ENCODE data around the gene COX17.

The COX17 gene

DNA sequence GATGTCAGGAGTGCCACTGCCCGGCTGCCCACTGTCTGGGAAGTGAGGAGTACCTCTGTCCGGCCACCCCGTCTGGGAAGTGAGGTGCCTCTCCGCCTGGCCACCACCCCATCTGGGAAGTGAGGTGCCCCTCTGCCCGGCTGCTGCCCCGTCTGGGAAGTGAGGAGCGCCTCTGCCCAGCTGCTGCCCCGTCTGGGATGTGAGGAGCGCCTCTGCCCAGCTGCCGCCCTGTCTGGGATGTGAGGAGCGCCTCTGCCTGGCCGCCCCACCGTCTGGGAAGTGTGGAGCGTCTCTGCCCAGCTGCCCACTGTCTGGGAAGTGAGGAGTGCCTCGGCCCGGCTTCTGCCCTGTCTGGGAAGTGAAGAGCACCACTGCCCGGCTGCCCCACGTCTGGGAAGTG, 3.3 kb downstream of the COX17 start:
- no peak for DNase-seq

DNA sequence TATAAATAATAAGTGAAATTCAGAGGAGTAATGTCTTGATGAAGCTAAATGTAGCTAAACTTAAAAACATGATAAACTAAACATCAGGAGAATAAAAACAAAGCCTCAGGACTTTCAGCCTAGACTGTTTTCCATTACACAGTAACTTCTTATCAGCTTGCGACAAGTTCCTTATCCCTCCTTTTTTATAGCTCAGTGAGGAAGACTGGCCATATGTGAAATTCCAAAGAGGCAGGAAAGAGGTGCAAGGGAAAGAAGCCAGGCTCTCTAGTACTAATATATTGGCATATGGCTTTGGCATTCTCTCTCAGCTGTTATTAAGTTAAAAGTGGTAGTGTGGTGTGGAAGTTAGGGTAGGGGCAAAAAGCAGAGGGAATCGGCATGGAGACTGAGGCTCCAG, 4.4 kb downstream of the COX17 start:
- no peak for DNase-seq

DNA sequence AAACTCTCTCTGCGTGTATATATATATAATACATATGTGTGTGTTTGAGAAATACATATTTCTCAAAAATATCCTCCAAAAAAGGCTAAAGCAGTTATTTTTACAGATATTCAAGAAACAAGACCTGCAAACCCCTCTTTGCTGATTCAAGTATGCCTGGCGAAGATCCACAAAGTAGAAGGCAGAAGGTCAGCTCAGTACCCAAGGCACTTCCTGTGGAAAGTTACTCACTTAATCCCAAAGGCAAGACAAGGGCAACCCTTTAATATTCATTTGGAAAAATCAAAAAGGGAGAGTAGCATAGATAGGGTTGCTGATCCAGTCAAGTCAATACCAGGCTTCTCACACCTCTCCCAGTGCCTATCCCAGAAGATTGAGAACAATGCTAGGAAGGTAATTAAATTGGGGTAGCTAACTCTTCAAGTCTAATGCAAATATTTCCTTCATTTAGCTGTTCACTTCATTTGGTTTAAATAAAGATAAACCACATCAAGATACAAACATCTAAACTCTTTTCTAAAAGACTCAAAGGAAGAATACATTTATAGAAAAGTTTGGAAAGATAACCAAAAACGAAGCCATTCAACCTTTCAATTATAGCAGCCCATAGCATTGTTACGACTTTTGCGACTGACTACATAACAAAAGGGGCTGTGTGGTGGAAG, 7.2 kb downstream of the COX17 start:
- no peak for DNase-seq

GRCh38 chr3:119665954-119666559, 11.1 kb downstream of the COX17 start:
- no peak for DNase-seq

- DNase-seq = no peak
Observed at GRCh38 chr3:119664850-119665379, 12.3 kb downstream of the COX17 start.

GRCh38 chr3:119664370-119664769, 12.8 kb downstream of the COX17 start:
- no peak for DNase-seq

DNA sequence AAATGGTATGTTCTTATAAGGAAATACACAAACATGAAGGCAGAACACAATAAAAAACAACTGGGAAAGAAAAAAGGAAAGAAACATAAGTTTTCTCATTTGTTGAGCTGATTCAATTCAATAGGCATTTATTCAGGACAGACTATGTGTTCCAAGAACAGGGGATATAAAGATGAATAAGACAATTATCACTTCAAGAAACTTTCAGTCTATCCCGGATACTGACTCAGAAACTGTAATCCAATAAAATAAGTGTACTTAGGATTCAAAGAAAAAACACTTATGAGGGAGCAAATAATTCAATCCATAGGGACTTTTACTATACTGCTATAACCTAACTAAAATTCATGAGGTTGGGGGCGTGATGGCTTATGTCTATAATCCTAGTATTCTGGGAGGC, 13.3 kb downstream of the COX17 start:
- no peak for DNase-seq

GRCh38 chr3:119662604-119663373, 14.4 kb downstream of the COX17 start:
- no peak for DNase-seq

DNA sequence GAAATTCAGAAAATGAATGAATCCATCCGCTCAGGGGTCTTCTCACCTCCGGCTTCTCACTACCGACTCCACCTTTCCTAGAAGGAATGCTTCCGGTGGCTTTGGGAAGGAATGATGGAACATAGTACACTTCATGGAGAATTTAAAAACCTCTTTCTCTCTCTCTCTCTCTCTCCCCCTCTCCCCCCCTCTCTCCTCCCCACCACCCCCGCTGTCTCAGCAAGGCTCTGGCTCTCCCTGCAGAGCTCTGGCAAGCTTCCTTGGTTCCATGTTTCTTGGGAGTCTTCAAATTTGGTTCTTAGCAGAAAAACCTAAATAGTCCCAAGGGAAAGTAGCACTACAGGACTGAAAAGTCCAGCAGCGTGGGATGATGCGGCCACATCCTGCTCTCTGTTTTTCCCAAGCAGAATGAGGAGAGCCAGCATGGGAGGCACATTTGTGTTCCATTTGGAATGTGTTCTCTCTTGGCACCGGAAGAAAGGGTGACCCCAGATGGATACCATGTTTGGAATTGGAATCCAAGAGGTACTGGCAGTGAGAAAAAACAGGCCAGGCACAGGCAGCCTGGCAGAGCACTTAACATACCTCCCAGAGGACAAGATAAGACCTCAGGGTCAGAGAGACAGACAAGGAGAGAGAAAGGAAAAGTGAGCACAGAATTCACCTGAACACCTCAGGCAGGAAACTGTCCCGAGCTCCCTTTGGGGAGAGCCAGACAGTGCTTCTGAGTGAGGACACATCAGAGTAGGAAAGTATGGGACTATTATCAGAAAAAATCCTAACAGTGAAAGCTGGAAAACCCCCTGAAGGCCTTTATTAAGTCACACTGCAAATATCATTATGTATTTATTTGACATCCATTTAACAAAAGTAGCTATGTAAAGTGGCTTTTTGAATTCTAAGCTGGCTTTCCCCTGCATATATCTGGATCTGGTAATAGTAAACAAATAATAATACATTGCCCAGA, 16.4 kb downstream of the COX17 start, which contains the start of gene POPDC2:
Gene POPDC2 (minus strand): TSS at position 116 of the 967 bp plus-strand sequence. CDS start 166 bp downstream, outside the sequence.
- DNase-seq = no peak

DNA sequence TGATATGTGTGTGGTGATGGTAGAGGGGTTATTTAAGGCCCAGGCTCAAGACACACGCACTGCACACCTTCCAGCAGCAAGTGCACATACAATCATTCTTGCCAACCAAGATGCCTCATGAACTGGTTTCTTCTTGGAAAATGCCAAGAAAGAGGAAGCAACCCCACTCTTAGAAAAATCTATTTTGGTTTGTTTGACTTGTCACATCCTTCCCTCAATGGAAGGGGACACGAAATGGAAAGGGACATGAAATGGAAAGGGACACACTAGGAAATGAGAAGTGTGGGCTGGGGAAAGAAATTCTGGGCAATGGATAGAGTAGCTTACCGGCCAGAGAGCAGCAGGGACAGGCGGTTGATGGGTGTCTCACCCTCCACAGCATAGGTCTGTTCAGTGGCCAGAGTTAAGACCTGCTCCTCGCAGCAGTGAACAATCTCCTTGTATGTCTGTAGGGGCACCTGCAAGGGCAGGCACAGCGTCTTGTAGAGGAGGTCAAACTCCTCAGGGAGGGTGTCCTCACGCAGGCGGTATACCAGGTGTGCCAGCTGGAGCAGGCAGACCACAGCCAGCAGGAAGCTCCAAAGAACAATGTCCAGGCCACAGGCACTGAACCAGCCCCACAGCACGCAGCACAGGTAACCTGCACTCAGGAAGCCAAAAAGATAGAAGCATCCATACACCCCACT, 17.5 kb downstream of the COX17 start:
- DNase-seq = no peak

DNA sequence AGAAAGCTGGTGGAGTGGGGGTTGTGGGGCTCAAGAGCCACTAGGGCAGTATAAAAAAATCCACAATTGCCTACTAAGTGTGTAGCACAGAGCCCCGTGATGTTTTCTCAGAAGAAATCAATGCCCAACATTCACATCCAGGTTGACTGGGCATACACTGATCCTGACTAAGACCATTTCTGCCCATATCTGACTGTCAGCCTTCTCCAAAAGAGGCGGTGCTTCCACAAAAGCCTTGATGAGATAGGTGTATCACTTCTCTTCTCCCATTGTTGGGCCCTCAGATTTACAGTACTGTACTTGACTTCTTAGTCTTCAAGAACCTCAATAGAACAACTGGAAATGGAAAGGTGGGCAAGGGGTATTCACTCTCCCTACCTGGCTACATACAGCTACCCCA, 18.2 kb downstream of the COX17 start:
- no peak for DNase-seq

DNA sequence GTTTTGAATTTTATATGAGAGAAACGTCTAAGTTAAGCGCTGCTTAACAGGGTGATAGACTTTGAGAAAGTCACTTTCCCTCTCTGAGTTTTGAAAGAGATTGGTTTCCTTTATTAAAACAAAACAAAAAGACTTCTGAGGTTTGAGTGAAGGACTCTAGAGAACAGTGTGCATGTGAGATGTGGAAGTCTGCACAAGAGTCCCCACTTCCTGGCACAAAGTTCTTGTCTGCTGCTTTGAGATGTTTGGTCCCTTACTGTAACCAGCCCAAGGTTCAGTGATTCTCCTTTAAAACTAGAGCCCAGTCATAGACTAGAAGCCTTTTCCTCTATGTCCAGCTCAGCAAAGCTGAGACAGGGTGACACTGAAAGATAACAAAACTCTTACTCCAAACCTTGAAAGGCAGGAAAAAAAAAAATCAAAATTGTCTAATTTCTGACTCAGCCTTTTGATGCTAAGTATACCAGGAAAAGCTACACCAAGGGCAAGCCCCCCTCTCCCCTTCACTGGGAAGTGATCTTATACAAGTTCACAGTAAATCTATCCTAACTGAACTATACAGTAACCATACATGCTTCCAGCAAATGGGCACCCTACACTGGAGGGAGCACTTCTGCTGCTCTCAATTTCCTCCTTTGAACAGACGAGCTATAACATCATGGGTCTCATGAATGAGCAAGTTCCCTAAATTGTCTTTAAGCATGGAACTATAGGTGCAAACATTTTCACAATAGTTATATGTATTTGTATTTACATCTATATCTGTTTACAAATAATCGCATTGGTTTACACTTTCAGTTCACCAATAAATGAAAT, 19.1 kb downstream of the COX17 start:
- no peak for DNase-seq

GRCh38 chr3:119653876-119654275, 23.3 kb downstream of the COX17 start:
- no peak for DNase-seq

- no peak for DNase-seq
Observed at GRCh38 chr3:119652306-119653033, 24.7 kb downstream of the COX17 start.

DNA sequence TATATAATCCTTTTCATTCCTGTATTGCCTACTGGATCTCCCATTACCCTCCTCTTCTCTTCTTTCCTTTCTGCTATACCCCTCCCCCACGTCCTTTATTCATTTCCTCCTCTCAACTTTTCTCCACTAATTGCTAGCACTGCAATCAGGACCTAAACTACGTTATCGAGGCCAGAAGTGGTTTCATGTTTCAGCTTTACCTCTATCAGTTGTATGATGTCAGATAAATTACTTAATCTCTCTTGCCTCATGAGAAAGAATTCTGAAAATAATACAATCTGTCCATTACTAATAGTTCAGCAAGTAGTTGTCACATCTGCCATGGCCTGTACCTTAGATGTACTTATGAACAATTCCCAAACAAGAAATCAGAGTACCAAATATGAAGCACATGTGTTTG, 27.4 kb downstream of the COX17 start:
- DNase-seq = no peak

GRCh38 chr3:119647843-119648575, 29.2 kb downstream of the COX17 start:
- no peak for DNase-seq

- DNase-seq = no peak
Observed at GRCh38 chr3:119647171-119647570, 30.0 kb downstream of the COX17 start.

DNA sequence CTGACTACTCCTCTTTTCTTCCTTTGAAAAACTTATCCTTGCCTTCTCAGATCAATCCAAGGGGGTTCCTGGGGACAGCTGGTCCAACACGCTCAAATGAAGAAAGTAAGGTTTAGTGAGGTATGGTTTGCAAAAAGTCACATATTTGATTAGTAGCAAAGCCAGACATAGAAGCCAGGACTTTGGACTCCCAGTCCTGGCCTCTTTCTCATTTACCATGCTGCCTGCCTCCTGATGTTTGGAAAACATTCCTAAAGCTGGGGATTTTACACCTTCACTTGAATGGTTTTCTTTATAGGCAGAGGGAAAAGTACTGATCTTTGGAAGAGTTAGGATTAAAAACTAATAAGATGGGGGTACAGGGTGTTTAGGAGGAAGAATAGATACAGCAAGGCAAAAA, 31.4 kb downstream of the COX17 start:
- no peak for DNase-seq

GRCh38 chr3:119644481-119644880, 32.7 kb downstream of the COX17 start:
- DNase-seq = no peak

- DNase-seq = no peak
Observed at GRCh38 chr3:119643528-119643927, 33.7 kb downstream of the COX17 start.

Measured in NCI-H1694 treated with DMSO at 0.1 percent for 48 hours (cell line).